GM23248 (cell line): ENCODE data around the gene BTC.

Experiments used
- EZH2 ChIP-seq: fragments of 200-600 bp; sonication (generic); IDR thresholded peaks from 2 replicates; pipeline ENCODE4 v1.6.1; 2018; ENCODE audit warnings: antibody characterized with exemption, mild to moderate bottlenecking; ENCODE audit not compliant: insufficient read depth, poor library complexity, severe bottlenecking
- EZH2phosphoT487 ChIP-seq: fragments of 200-600 bp; sonication (generic); IDR thresholded peaks from 2 replicates; pipeline ENCODE4 v1.6.1; 2018; ENCODE audit warnings: antibody characterized with exemption, moderate library complexity, mild to moderate bottlenecking, low read depth; ENCODE audit not compliant: insufficient read depth

DNA sequence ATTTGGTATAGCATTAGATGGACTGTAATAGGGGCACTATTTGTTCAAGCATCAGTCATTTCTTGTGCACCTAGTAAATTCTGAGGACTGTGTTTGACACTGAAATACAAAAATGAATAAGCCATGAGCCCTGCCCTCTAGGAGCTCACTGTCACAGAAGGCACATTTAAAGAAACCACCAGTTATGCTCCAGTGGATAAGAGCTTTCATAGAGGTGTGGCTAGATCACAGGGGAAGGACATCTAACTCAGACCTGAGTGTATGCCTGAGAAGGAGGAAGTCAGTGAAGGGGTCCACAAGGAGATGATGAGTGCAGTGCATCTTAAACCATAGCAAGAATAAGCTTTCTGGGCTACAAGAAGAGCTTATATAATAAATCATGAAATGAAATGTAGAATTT lies 40.1 kb downstream of the BTC start:
- no peak for TF ChIP-seq EZH2
- no peak for TF ChIP-seq EZH2phosphoT487
